Uterus (tissue), 4 donors: ENCODE results near the gene RECQL5. TPM values are rescaled to one million over a fixed set of nuclear protein-coding genes. Genes with fewer than 3 reads are reported as not detected.

Source experiments
- DNase-seq, 2 donors: peaks; one replicate each; pipeline ENCODE4 v3.0.0-alpha.2; 2019 to 2020
- H3K27ac ChIP-seq, 2 donors: fragments of 200-600 bp; sonication (generic); 1 replicate in 1 of 2; 2 replicates in 1 of 2; pipeline ENCODE4 v1.5.1; 2016 to 2018
- H3K27me3 ChIP-seq, 2 donors: fragments of 200-600 bp; sonication (generic); one replicate each; pipeline ENCODE4 v1.5.1; 2018 to 2019; ENCODE audit warnings: control low read depth in 1 of 2
- H3K36me3 ChIP-seq, 2 donors: fragments of 200-600 bp; sonication (generic); one replicate each; pipeline ENCODE4 v1.5.1; 2019; ENCODE audit warnings: control low read depth in 1 of 2
- H3K4me1 ChIP-seq, 2 donors: fragments of 200-600 bp; sonication (generic); one replicate each; pipeline ENCODE4 v1.5.1; 2018 to 2019; ENCODE audit warnings: control low read depth in 1 of 2
- H3K4me3 ChIP-seq, 2 donors: fragments of 200-600 bp; sonication (generic); 1 replicate in 1 of 2; 2 replicates in 1 of 2; pipeline ENCODE4 v1.5.1; 2018 to 2019; ENCODE audit warnings: mild to moderate bottlenecking in 1 of 2
- H3K9me3 ChIP-seq, 2 donors: fragments of 200-600 bp; sonication (generic); one replicate each; pipeline ENCODE4 v1.5.1; 2019; ENCODE audit warnings: control low read depth in 1 of 2
- POLR2A ChIP-seq, 2 donors: fragments of 450-650 bp; IDR thresholded peaks; one replicate each; pipeline ENCODE4 v1.6.1; 2016; ENCODE audit warnings: antibody characterized with exemption in 2 of 2, mild to moderate bottlenecking in 1 of 2, moderate library complexity in 1 of 2
- intact Hi-C: fragments of 100-400 bp; cut with DNase I; formaldehyde crosslinking; loops from one replicate; pipeline ENCODE4 v1.15.1; 2023; ENCODE audit warnings: low total_unique reads
- total RNA-seq, 4 donors: library from RNA; depleted of rRNA in 3 of 4; stranded (reverse); fragments of >200 nt in 3 of 4; gene quantifications; one replicate each; pipeline versions ENCODE4 v1.1.0 to v1.2.4, GENCODE V29; 2014 to 2023
- TF ChIP-seq, protein P1 (sequence below), 4 experiments: fragments of 200-600 bp in 2 of 4; fragments of 450-650 bp in 2 of 4; sonication (generic) in 2 of 4; IDR thresholded peaks; one replicate each; pipeline ENCODE4 v1.5.1; 2016 to 2019; ENCODE audit warnings: antibody characterized with exemption in 4 of 4, mild to moderate bottlenecking in 2 of 4, moderate library complexity in 1 of 4
- donor health status: DM: yes; HTN: yes; CAD: no.

The RECQL5 gene
- total RNA-seq, 4 donors from 2014 or later: 0.59 to 22.7 (median 11.9) TPM

DNA sequence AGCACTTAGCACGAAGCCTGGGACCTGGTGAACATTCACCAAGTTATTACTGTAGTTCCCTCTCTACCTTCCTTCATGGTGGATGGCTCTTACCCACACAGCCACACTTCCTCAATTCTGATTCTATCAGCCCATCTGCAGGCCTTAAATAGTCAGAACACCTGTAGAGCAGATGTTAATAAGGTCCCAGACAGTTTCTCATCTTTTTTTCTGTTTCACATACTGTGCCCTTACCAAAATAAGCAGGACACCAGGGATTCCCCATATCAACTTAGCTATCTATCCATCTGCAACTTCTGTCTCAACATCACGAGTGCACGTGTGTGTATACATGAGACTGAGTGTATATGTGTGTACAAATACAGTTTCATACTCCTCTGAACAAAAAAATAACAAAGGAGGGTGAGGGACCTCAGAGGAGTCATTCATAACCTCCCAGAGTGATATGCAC lies 2.8 kb downstream of the RECQL5 start:
- TF ChIP-seq, protein P1, sequence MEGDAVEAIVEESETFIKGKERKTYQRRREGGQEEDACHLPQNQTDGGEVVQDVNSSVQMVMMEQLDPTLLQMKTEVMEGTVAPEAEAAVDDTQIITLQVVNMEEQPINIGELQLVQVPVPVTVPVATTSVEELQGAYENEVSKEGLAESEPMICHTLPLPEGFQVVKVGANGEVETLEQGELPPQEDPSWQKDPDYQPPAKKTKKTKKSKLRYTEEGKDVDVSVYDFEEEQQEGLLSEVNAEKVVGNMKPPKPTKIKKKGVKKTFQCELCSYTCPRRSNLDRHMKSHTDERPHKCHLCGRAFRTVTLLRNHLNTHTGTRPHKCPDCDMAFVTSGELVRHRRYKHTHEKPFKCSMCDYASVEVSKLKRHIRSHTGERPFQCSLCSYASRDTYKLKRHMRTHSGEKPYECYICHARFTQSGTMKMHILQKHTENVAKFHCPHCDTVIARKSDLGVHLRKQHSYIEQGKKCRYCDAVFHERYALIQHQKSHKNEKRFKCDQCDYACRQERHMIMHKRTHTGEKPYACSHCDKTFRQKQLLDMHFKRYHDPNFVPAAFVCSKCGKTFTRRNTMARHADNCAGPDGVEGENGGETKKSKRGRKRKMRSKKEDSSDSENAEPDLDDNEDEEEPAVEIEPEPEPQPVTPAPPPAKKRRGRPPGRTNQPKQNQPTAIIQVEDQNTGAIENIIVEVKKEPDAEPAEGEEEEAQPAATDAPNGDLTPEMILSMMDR (IDR thresholded peaks at IDR 0.05): no peak
- TF ChIP-seq POLR2A (IDR thresholded peaks at IDR 0.05): no peak
- Histone ChIP-seq H3K27me3 (no peaks in the 10 kb centered on the region), H3K4me3 (no peak overlapping the region), H3K4me1 (peaks cover 5 to 11% of the 10 kb centered on the region in 2 donors), H3K27ac (no peak overlapping the region), H3K36me3 (no peaks in the 10 kb centered on the region), H3K9me3 (no peaks in the 10 kb centered on the region)
- intact Hi-C loops: no loop called here
- no peak for DNase-seq

DNA sequence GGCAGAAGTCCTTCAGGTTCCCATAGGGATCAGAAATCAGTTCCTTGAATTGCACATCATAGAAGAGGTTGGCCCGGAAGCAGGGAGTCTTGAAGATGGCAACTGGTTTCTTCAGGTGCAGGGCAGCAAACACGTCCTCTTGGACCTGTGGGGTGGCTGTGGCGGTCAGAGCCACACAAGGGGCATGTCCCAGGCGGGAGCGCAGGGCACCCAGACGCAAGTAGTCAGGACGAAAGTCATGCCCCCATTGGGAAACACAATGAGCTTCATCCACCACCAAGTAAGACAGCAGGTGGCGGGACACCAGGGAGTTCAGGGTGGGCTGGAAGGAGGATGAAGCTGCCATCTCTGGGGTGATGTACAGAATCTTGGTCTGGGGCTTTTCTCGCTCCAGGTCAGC lies 4.4 kb downstream of the RECQL5 start:
- no peaks in the 10 kb centered on the region for H3K9me3 ChIP-seq
- intact Hi-C loops: no loop called here
- H3K4me3 ChIP-seq: no peak overlapping the region
- H3K36me3 ChIP-seq: no peaks in the 10 kb centered on the region
- H3K4me1 ChIP-seq: peaks cover 0 to 7% of the 10 kb centered on the region in 2 donors
- no peak overlapping the region for H3K27ac ChIP-seq
- H3K27me3 ChIP-seq: no peaks in the 10 kb centered on the region
- TF ChIP-seq, protein P1 (IDR thresholded peaks at IDR 0.05): no peak
- TF ChIP-seq POLR2A (IDR thresholded peaks at IDR 0.05): no peak
- no peak for DNase-seq

DNA sequence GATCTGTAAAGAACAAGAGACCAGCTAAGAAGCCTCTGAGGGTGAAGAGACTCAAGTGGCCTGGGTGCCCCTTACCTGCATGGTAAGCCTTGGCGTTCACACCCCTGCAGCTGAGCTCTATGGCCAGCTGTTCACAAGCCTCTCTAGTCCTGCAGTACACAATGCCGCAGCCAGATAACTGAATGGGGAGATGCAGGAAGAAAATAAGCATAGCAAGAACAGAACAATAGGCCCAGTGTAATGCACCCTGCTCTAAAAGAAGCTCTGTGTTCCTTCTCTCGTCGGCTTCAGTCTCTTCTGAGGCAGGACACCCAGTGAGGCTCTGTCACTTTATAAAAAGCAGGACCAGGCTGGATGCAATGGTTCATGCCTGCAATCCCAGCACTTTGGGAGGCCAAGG lies 5.4 kb downstream of the RECQL5 start:
- TF ChIP-seq, protein P1 (IDR thresholded peaks at IDR 0.05): no peak
- TF ChIP-seq POLR2A (IDR thresholded peaks at IDR 0.05): no peak
- intact Hi-C loops: no loop called here
- Histone ChIP-seq H3K27me3 (no peaks in the 10 kb centered on the region), H3K36me3 (no peaks in the 10 kb centered on the region), H3K27ac (no peak overlapping the region), H3K4me1 (peaks cover 0 to 7% of the 10 kb centered on the region in 2 donors), H3K9me3 (no peaks in the 10 kb centered on the region), H3K4me3 (no peak overlapping the region)
- no peak for DNase-seq

DNA sequence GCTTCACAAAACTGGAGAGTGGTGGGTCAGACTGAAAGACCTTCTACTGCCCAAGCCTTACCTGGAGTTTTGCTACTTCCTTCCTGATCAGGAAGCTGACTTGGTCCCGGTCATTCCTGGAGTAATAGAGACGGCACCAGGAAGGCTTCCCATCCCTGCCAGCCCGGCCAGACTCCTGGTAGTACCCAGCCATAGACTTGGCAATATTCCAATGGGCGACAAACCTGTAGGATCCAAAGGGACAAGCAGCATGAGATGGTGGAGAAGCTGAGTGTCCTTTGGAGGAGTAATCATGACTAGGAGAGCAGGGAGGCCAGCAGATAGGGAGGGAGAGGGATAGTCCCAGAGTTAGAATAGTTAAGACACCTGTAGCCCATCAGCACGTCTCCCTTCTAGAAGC lies 8.7 kb downstream of the RECQL5 start:
- H3K4me3 ChIP-seq: no peak overlapping the region
- no peak for TF ChIP-seq POLR2A (IDR thresholded peaks at IDR 0.05)
- TF ChIP-seq, protein P1 (IDR thresholded peaks at IDR 0.05): no peak
- H3K36me3 ChIP-seq: no peaks in the 10 kb centered on the region
- DNase-seq: no peak
- H3K9me3 ChIP-seq: no peaks in the 10 kb centered on the region
- no peaks in the 10 kb centered on the region for H3K27me3 ChIP-seq
- no peak overlapping the region for H3K27ac ChIP-seq
- intact Hi-C loops: no loop called here
- no peaks in the 10 kb centered on the region for H3K4me1 ChIP-seq

DNA sequence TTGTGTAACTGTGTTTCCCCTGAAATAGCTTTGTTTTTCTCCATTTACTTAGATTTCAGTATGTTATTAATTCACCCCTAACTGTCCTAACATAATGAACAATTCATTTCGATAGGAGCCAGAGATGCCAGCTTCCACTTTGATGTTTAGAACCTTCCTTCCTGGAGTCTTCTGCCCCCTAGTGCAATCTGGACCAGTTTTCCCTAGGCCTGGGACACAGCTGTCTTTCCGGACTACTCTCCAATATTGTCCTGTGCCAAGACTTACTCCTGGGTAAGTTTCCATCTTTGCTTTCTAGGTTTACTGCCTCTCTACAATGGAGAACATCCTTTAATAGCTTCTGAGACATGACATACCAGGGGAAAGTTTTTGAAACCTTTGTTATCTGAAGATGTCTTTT lies 12.8 kb downstream of the RECQL5 start:
- no peak for TF ChIP-seq POLR2A (IDR thresholded peaks at IDR 0.05)
- TF ChIP-seq, protein P1 (IDR thresholded peaks at IDR 0.05): peak in 1 of 4 experiments; percentile 18
- intact Hi-C loops: no loop called here
- Histone ChIP-seq H3K36me3 (no peaks in the 10 kb centered on the region), H3K27ac (no peak overlapping the region), H3K9me3 (no peaks in the 10 kb centered on the region), H3K4me3 (no peak overlapping the region), H3K27me3 (no peaks in the 10 kb centered on the region), H3K4me1 (no peaks in the 10 kb centered on the region)
- no peak for DNase-seq
